OCI-LY1 (cell line): Measurements from ENCODE around the gene ZNF786.
A peak's percentile ranks its signal among the peaks of the same experiment; 100 is the strongest.

Source experiments
- H2AFZ ChIP-seq: fragments of 200-600 bp; sonication (generic), shearing (Covaris generic); 2 replicates; pipeline ENCODE4 v1.6.0; 2014; ENCODE audit warnings: antibody characterized with exemption, mild to moderate bottlenecking, low read length
- H3F3A ChIP-seq: fragments of 200-600 bp; sonication (generic), shearing (Covaris generic); 2 replicates; pipeline ENCODE4 v1.6.0; 2014; ENCODE audit warnings: mild to moderate bottlenecking, antibody characterized with exemption, low read length, moderate library complexity; ENCODE audit not compliant: insufficient read depth
- H3K27ac ChIP-seq: fragments of 200-600 bp; sonication (generic); 2 replicates; pipeline ENCODE4 v1.5.1; 2014; ENCODE audit warnings: low read length, mixed run types, mild to moderate bottlenecking, low read depth; ENCODE audit not compliant: poor library complexity, severe bottlenecking
- H3K27me3 ChIP-seq: fragments of 200-600 bp; sonication (generic); 2 replicates; pipeline ENCODE4 v1.6.0; 2014; ENCODE audit warnings: antibody characterized with exemption, mild to moderate bottlenecking, low read length, moderate library complexity; ENCODE audit not compliant: insufficient read depth
- H3K36me3 ChIP-seq: fragments of 200-600 bp; sonication (generic); 2 replicates; pipeline ENCODE4 v1.6.1; 2014; ENCODE audit warnings: mild to moderate bottlenecking, antibody characterized with exemption, low read length, moderate library complexity, mixed read lengths; ENCODE audit not compliant: insufficient read depth
- H3K4me1 ChIP-seq: fragments of 200-600 bp; sonication (generic); 2 replicates; pipeline ENCODE4 v1.5.1; 2014; ENCODE audit warnings: mild to moderate bottlenecking, low read length, moderate library complexity; ENCODE audit not compliant: insufficient read depth, severe bottlenecking
- H3K4me2 ChIP-seq: fragments of 200-600 bp; sonication (generic), shearing (Covaris generic); 2 replicates; pipeline ENCODE4 v1.6.1; 2014; ENCODE audit warnings: low read length
- H3K4me3 ChIP-seq: fragments of 200-600 bp; sonication (generic); 2 replicates; pipeline ENCODE4 v1.5.1; 2014; ENCODE audit warnings: low read length, low read depth, mild to moderate bottlenecking, mixed read lengths; ENCODE audit not compliant: poor library complexity, severe bottlenecking
- H3K79me2 ChIP-seq: fragments of 200-600 bp; shearing (Covaris generic); 2 replicates; pipeline ENCODE4 v1.6.1; 2016; ENCODE audit warnings: mixed run types, low read length, mixed read lengths; ENCODE audit not compliant: insufficient read depth
- H3K9ac ChIP-seq: fragments of 200-600 bp; sonication (generic), shearing (Covaris generic); 2 replicates; pipeline ENCODE4 v1.6.1; 2014; ENCODE audit warnings: mild to moderate bottlenecking, low read length, mixed read lengths
- H3K9me2 ChIP-seq: fragments of 200-600 bp; sonication (generic), shearing (Covaris generic); 2 replicates; pipeline ENCODE4 v1.6.1; 2014; ENCODE audit warnings: low read depth, mild to moderate bottlenecking, low read length, mixed read lengths
- H3K9me3 ChIP-seq: fragments of 200-600 bp; shearing (Covaris generic); 2 replicates; pipeline ENCODE4 v1.6.1; 2014; ENCODE audit warnings: low read length, mixed read lengths
- H4K20me1 ChIP-seq: fragments of 200-600 bp; sonication (generic), shearing (Covaris generic); 2 replicates; pipeline ENCODE4 v1.6.0; 2016; ENCODE audit warnings: mild to moderate bottlenecking, low read length; ENCODE audit not compliant: insufficient read depth
- CTCF ChIP-seq: fragments of 200-600 bp; sonication (generic), shearing (Covaris generic); IDR thresholded peaks from 2 replicates; pipeline ENCODE4 v1.5.1; 2017; ENCODE audit warnings: mild to moderate bottlenecking, antibody characterized with exemption, low read length, moderate library complexity, mixed read lengths
- EZH2 ChIP-seq: fragments of 200-600 bp; sonication (generic), shearing (Covaris generic); IDR thresholded peaks from 2 replicates; pipeline ENCODE4 v1.8.0; 2017; ENCODE audit warnings: borderline replicate concordance, mixed run types, mild to moderate bottlenecking, antibody characterized with exemption, low read length, moderate library complexity, mixed read lengths

ZNF786 gene

GRCh38 chr7:149022756-149023360, 67.7 kb downstream of the ZNF786 start:
- Histone ChIP-seq H3K9me2 (no peaks in the 10 kb centered on the region), H3K27me3 (no peaks in the 10 kb centered on the region), H3F3A (no peaks in the 10 kb centered on the region), H3K9ac (no peak overlapping the region; the same call in 1 of the 2 replicates), H2AFZ (no peak overlapping the region), H3K4me1 (peaks cover 44% of the 10 kb centered on the region), H4K20me1 (no peaks in the 10 kb centered on the region), H3K79me2 (peaks cover 54% of the 10 kb centered on the region), H3K4me3 (no peak overlapping the region), H3K27ac (peak overlapping the region; percentile 13), H3K36me3 (peaks cover 60% of the 10 kb centered on the region), H3K9me3 (no peaks in the 10 kb centered on the region), H3K4me2 (no peak overlapping the region)
- TF ChIP-seq CTCF = no peak
- TF ChIP-seq EZH2 = no peak

- peaks cover 66% of the 10 kb centered on the region for H3K36me3 ChIP-seq
- H3K9me3 ChIP-seq = no peaks in the 10 kb centered on the region
- H2AFZ ChIP-seq = no peak overlapping the region
- H3K4me3 ChIP-seq = no peak overlapping the region
- H3K9ac ChIP-seq = no peak overlapping the region
- H4K20me1 ChIP-seq = no peaks in the 10 kb centered on the region
- no peaks in the 10 kb centered on the region for H3K9me2 ChIP-seq
- peaks cover 40% of the 10 kb centered on the region for H3K4me1 ChIP-seq
- H3F3A ChIP-seq = no peaks in the 10 kb centered on the region
- H3K27me3 ChIP-seq = no peaks in the 10 kb centered on the region
- TF ChIP-seq EZH2 = no peak
- no peak overlapping the region for H3K4me2 ChIP-seq
- no peak overlapping the region for H3K27ac ChIP-seq
- peaks cover 42% of the 10 kb centered on the region for H3K79me2 ChIP-seq
Observed at GRCh38 chr7:149021725-149022062, 68.8 kb downstream of the ZNF786 start.

GRCh38 chr7:149020483-149020882, 70.0 kb downstream of the ZNF786 start:
- Histone ChIP-seq H3K9me2 (no peaks in the 10 kb centered on the region), H4K20me1 (no peaks in the 10 kb centered on the region), H3F3A (no peaks in the 10 kb centered on the region), H3K79me2 (peaks cover 30% of the 10 kb centered on the region), H3K4me1 (peaks cover 28% of the 10 kb centered on the region), H3K4me3 (no peak overlapping the region), H3K27me3 (no peaks in the 10 kb centered on the region), H3K4me2 (no peak overlapping the region), H3K9me3 (no peaks in the 10 kb centered on the region), H2AFZ (no peak overlapping the region), H3K9ac (no peak overlapping the region), H3K36me3 (peaks cover 71% of the 10 kb centered on the region), H3K27ac (no peak overlapping the region)
- TF ChIP-seq EZH2 = no peak
- no peak for TF ChIP-seq CTCF
